HCT116 (cell line): ENCODE results near the gene DLG2. TPM values are rescaled to one million over a fixed set of nuclear protein-coding genes. Genes with fewer than 3 reads are reported as not detected.
"Not testable (repeated sequence)": the region's sequence is repeated elsewhere in the genome, so short reads cannot be mapped to it uniquely, and the experiment has no call there.

Experiments used
- ATAC-seq: fragments of 200-7000 bp; cut with Tn5 transposase; 2 replicates; pipeline ENCODE4 v1.9.1; 2020; ENCODE audit warnings: mild to moderate bottlenecking, moderate library complexity
- BruUV-seq: library from RNA; stranded (reverse); fragments of 400-500 nt; replicated peaks from 2 replicates; lab custom pipeline; 2021; lab: Mats Ljungman, UMichigan
- CTCF ChIA-PET: fragments of 300-600 bp; sonication (Branson Sonifier 250); formaldehyde crosslinking; loops from one replicate; lab custom pipeline; 2021; ENCODE audit warnings: antibody characterized with exemption; lab: Charles Lee
- POLR2A ChIA-PET: fragments of 300-600, 350-600 bp; sonication (Branson Sonifier 250); formaldehyde crosslinking; loops from one replicate; lab custom pipeline; 2021; ENCODE audit warnings: antibody characterized with exemption; lab: Charles Lee
- RAD21 ChIA-PET, 2 experiments: fragments of 300-600 bp; sonication (Branson Sonifier 250); formaldehyde crosslinking; loops; one replicate each; lab custom pipeline; 2023; ENCODE audit warnings: low total read pairs in 2 of 2; ENCODE audit not compliant: uncharacterized antibody in 2 of 2, unreplicated experiment in 2 of 2, low non-redundant PET in 1 of 2; lab: Charles Lee
- DNase-seq: peaks from one replicate; pipeline ENCODE4 v3.0.0-alpha.2; 2010; ENCODE audit warnings: low read depth, low spot score
- H2AFZ ChIP-seq: fragments of 200-600 bp; shearing (Covaris generic), sonication (generic); 2 replicates; pipeline ENCODE4 v1.6.1; 2017; ENCODE audit warnings: low read depth, mixed run types, mixed read lengths, antibody characterized with exemption, low read length; ENCODE audit not compliant: poor library complexity, severe bottlenecking
- H3K27ac ChIP-seq: 2 replicates; pipeline ENCODE4 v1.5.1; 2012; ENCODE audit warnings: low read depth, low read length
- H3K27me3 ChIP-seq: fragments of 200-600 bp; sonication (generic); 2 replicates; pipeline ENCODE4 v1.6.1; 2016; ENCODE audit warnings: mixed run types, low read length, mixed read lengths; ENCODE audit not compliant: insufficient read depth
- H3K36me3 ChIP-seq, 2 experiments: fragments of 200-500 bp in 1 of 2; fragments of 200-600 bp in 1 of 2; sonication (Bioruptor generic) in 1 of 2; sonication (generic) in 1 of 2; 2 replicates each; pipeline versions ENCODE4 v1.5.1 to v1.6.1; 2014 to 2016; ENCODE audit warnings: low read length in 2 of 2, inconsistent platforms in 1 of 2, mixed read lengths in 1 of 2, mixed run types in 1 of 2; ENCODE audit not compliant: insufficient read depth in 2 of 2, control insufficient read depth in 1 of 2
- H3K4me1 ChIP-seq, 2 experiments: fragments of 200-600 bp in 1 of 2; sonication (generic) in 1 of 2; 2 replicates each; pipeline versions ENCODE4 v1.5.1 to v1.6.1; 2012 to 2017; ENCODE audit warnings: low read length in 2 of 2, inconsistent platforms in 1 of 2, mild to moderate bottlenecking in 1 of 2, mixed read lengths in 1 of 2, mixed run types in 1 of 2, moderate library complexity in 1 of 2; ENCODE audit not compliant: insufficient read depth in 2 of 2, control insufficient read depth in 1 of 2
- H3K4me2 ChIP-seq: fragments of 200-600 bp; sonication (generic); 2 replicates; pipeline ENCODE4 v1.6.1; 2017; ENCODE audit warnings: mixed run types, low read length, mixed read lengths
- H3K4me3 ChIP-seq, 2 experiments: fragments of 200-600 bp in 1 of 2; sonication (generic) in 1 of 2; replicated peaks in 1 of 2; 2 replicates each; pipeline ENCODE4 v1.5.1; 2011 to 2016; ENCODE audit warnings: low read length in 2 of 2, control low read depth in 1 of 2, low read depth in 1 of 2, mild to moderate bottlenecking in 1 of 2, mixed read lengths in 1 of 2, mixed run types in 1 of 2
- H3K79me2 ChIP-seq: fragments of 200-600 bp; sonication (generic); 2 replicates; pipeline ENCODE4 v1.6.1; 2017; ENCODE audit warnings: mild to moderate bottlenecking, mixed run types, low read length, moderate library complexity, mixed read lengths; ENCODE audit not compliant: insufficient read depth
- H3K9ac ChIP-seq: fragments of 200-600 bp; sonication (generic); 2 replicates; pipeline ENCODE4 v1.6.1; 2016; ENCODE audit warnings: low read length, mixed read lengths
- H3K9me2 ChIP-seq: fragments of 200-600 bp; sonication (generic), shearing (Covaris generic); 2 replicates; pipeline ENCODE4 v1.6.1; 2017; ENCODE audit warnings: mixed run types, mild to moderate bottlenecking, moderate library complexity; ENCODE audit not compliant: insufficient read depth
- H3K9me3 ChIP-seq, 2 experiments: fragments of 200-500 bp in 1 of 2; fragments of 200-600 bp in 1 of 2; sonication (Bioruptor generic) in 1 of 2; sonication (generic) in 1 of 2; 2 replicates each; pipeline ENCODE4 v1.6.1; 2014 to 2017; ENCODE audit warnings: low read length in 2 of 2, mixed read lengths in 2 of 2, inconsistent platforms in 1 of 2, low read depth in 1 of 2, mild to moderate bottlenecking in 1 of 2, mixed run types in 1 of 2, moderate library complexity in 1 of 2; ENCODE audit not compliant: control insufficient read depth in 1 of 2, insufficient read depth in 1 of 2
- H4K20me1 ChIP-seq: fragments of 200-600 bp; sonication (generic), shearing (Covaris generic); 2 replicates; pipeline ENCODE4 v1.6.1; 2017; ENCODE audit warnings: mixed run types, mild to moderate bottlenecking, moderate library complexity; ENCODE audit not compliant: insufficient read depth
- intact Hi-C: fragments of 100-400 bp; cut with micrococcal nuclease; formaldehyde crosslinking; loops from 2 replicates; pipeline ENCODE4 v1.10.0; 2022
- total RNA-seq: library from RNA; stranded (reverse); gene quantifications from one replicate; pipeline ENCODE4 v1.2.1, GENCODE V29; 2021; ENCODE audit not compliant: unreplicated experiment

Gene DLG2
- total RNA-seq, 1 experiment from 2014 or later: 2.4 TPM

GRCh38 chr11:85609286-85609685 is 17.9 kb downstream of the DLG2 start:
- H2AFZ ChIP-seq, H3K9ac ChIP-seq, DNase-seq, H3K4me2 ChIP-seq, H3K79me2 ChIP-seq, H3K27me3 ChIP-seq, H3K36me3 ChIP-seq, H3K9me3 ChIP-seq, H3K9me2 ChIP-seq, H4K20me1 ChIP-seq, POLR2A ChIA-PET, ATAC-seq, H3K4me3 ChIP-seq, H3K27ac ChIP-seq, H3K4me1 ChIP-seq, RAD21 ChIA-PET, BruUV-seq, CTCF ChIA-PET: not testable (repeated sequence)
- intact Hi-C loops: loop anchor here (10.0 kb wide), 1 partner anchor 586 kb away; no protein-coding TSS in a partner anchor

- H3K27me3 ChIP-seq, H3K79me2 ChIP-seq, H3K36me3 ChIP-seq, H3K27ac ChIP-seq, H3K9me2 ChIP-seq, H3K4me1 ChIP-seq, ATAC-seq, H3K9ac ChIP-seq, RAD21 ChIA-PET, POLR2A ChIA-PET, BruUV-seq, DNase-seq, CTCF ChIA-PET, H4K20me1 ChIP-seq, H3K4me3 ChIP-seq, H3K4me2 ChIP-seq, H2AFZ ChIP-seq, H3K9me3 ChIP-seq: not testable (repeated sequence)
- intact Hi-C loops: loop anchor here (10.0 kb wide), 1 partner anchor 586 kb away; no protein-coding TSS in a partner anchor
These were observed 18.5 kb downstream of the DLG2 start for GRCh38 chr11:85608621-85609020.

- POLR2A ChIA-PET, H3K79me2 ChIP-seq, H2AFZ ChIP-seq, H3K9me2 ChIP-seq, ATAC-seq, H3K4me1 ChIP-seq, H3K27ac ChIP-seq, CTCF ChIA-PET, H3K36me3 ChIP-seq, H3K27me3 ChIP-seq, DNase-seq, RAD21 ChIA-PET, H4K20me1 ChIP-seq, H3K9me3 ChIP-seq, H3K4me2 ChIP-seq, H3K4me3 ChIP-seq, H3K9ac ChIP-seq, BruUV-seq: not testable (repeated sequence)
- intact Hi-C loops: loop anchor here (10.0 kb wide), 1 partner anchor 589 kb away; no protein-coding TSS in a partner anchor
These were observed 20.9 kb downstream of the DLG2 start for GRCh38 chr11:85606237-85606636.
